HS-5 (cell line): ENCODE measurements around the gene SNX30.

Experiments used
- DNase-seq: peaks from one replicate; pipeline ENCODE4 v3.0.0-alpha.2; 2012; ENCODE audit warnings: low read depth

The SNX30 gene

DNA sequence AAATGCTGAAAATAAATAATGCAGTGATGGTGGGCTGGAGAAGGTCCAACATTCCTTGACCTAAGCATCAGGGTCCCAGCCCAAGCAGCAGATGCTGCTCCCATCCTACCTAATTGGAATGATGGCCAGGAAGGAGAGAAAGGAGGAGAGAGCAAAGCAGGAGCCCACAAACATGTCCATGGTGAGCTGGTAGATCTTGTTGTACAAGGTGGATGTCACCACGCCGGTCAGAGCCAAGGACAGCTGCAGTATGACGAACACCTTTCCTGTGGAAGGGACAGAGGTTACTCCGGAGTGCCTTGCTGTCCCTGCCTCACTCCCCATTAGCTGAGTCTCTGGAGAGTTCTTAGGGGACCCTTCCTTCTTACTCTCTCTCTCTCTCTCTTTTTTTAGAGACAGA is 135.8 kb downstream of the SNX30 start:
- no peak for DNase-seq

DNA sequence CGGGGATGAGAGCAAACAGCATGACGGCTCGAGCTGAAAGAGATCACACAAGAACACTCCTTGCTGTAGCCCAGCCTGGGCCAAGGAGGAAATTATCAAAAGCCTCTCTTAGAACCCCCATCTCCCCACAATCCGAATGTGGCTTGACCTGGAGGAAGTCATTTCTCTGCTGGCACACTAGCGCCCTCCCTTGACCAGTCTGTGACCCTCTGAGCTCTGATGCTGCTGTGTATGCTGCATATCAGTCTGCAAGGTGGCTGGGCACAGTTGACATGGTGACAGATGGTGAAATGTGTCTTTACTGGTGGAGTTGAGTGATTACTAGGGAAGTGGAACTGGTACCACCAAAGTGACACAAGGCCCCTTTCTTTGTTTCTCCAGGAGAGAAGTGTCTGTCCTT is 136.8 kb downstream of the SNX30 start:
- no peak for DNase-seq

DNA sequence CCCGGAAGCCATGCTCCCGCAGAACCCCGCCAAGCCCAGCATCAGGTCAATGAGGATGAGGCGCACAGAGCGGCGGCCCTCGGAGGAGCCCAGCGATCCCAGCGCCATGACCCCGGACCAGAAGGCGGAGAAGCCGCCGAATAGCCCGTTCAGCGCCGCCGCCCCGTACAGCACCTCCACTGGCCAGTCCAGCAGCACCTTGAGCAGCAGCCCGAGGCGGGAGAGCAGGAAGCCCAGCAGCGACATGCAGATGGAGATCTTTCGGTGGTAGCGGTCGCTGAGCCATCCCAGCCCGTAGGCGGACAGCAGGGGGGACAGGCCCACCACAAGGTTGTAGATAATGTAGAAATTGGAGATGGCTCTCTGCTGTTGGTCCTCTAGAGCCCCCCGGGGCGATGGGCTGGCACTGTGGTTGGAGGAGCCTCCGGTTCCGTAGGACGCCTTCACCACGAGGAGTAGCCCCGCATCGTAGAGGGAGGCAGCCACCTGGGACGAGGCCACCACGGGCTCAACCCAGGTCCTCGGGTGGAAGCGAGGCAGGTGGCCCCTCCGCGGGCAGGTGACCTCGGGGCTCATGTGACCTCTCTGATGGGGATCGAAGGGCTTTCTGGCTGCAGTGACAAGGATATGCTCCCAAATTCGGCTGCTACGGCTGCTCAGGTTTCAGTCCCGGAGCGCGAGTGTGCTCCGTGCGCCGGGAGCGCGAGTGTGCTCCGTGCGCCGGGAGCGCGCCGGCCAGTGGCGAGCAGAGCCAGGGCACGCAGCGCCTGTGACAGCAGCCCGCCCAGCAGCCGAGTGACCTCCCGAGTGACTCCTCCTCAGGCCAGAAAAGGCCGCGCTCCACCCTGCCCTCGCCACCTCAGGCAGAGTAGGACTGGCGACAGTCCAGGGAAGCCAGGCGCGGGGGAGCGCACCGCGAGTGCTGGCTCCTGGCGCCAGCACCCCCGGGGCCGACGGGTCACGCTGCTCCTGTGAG is 139.8 kb downstream of the SNX30 start, which contains the start of gene SLC46A2:
Gene SLC46A2, minus strand, starts transcription at position 771 of the 976 bp plus-strand sequence. Its CDS starts 195 bp downstream, at position 576.
- DNase-seq: no peak

DNA sequence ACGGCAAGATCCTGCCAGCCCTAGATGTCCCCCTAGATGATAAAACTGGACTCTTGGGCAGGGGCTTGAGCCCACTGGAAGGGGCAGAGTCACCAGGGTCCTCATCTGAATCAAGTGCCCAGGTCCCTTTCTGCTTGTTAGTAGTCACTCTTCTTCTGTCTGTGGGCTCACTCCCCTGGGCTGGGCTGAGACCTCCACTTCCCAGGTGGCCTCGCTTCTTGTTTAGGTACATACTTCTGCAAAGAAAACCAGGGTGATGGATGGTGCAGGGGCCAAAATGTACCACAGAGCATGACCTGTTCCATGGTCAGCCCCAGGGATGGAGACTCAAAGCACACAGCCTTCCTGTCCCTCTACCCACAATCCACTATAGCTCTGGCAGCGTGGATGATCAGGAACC is 141.0 kb downstream of the SNX30 start:
- DNase-seq: no peak

DNA sequence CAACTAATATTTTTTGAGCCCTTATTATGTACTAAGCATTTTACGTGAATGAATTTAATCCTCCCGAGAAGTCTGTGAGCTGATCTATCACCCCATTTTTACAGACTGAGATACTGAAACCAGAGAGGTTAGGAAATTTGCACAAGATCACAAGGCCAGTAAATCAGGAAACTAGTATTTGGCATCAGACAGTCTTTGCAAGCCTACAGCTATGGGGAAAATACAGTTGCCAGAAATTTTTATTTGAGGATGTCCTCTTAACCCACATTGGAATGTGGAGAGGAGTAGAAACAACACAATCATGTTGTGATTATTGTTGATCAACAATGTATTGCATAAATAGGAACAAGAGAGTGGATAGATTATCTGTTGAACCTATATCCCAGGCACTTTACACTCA is 142.4 kb downstream of the SNX30 start:
- DNase-seq: no peak

DNA sequence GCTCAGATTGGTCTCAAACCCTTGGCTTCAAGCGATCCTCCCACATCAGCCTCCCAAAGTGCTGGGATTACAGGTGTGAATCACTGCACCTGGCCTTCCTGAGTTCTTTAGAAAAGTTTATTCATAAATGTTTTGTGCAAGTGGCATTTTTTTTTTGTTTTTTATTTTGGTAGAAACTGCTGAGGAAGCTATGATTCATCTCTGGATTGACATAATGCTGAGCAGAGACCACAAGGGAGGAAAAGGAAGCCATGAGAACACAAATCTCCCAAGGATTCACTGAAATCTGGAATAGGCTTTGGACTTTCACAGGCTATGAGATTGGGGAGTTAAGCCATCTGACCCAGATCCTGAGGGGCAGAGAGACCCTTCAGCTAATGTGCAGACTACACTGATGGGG is 143.5 kb downstream of the SNX30 start:
- DNase-seq: no peak

DNA sequence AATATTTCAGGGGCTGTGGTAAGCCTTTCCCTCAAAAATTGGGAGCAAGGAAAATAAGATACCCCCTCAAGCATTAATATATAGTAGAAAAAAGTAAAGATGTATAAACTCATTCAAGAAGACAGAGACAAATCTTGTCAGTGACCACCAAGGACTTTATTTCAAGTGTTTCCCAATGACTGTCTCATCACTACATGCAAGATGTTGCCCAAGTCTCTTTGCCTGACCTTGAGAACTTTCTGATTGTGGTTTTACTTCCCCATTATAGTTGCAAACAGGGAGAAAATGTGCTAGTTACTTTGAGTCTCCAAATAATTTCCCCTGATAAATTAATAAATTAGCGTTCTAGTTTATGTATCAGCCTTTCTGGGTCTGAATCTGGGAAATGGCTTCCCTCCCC is 144.1 kb downstream of the SNX30 start:
- DNase-seq: no peak

DNA sequence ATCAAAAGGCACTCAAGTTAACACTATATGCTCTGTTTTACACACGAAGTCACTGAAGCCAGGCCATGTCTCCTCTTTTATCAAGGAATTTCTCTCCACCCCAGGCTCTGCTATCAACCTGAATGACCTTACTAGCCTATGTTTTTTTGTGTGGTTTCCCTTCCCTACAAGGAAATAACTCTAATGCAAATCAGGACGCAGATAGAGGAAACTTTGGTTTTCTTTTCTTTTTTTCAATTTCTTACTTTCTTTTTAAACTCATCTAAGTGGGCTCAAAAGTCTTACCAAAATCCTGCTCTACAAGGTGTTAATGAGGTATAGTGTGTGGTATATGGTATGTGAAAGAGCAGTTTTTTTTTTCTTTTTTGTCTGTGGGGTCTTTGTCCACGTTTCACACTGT is 145.6 kb downstream of the SNX30 start:
- DNase-seq: no peak

DNA sequence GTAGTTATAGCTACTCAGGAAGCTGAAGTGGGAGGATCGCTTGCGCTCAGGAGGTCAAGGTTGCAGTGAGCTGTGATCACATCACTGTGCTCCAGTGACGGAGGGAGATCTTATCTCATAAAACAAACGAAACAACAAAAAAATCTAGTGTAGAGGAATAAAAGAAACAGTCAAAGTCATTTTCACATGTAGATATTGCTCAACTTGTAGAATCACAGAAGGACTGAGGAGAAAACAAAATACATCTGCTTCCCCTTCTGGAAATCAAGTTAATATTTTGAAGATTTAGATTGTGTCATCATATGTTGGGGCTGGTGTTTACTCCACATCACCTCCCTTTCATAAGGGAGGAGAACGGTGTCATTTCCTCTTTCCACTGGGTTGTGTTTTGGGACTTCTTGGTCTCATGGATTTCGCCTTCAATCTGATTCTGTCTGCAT is 148.3 kb downstream of the SNX30 start:
- DNase-seq: no peak

DNA sequence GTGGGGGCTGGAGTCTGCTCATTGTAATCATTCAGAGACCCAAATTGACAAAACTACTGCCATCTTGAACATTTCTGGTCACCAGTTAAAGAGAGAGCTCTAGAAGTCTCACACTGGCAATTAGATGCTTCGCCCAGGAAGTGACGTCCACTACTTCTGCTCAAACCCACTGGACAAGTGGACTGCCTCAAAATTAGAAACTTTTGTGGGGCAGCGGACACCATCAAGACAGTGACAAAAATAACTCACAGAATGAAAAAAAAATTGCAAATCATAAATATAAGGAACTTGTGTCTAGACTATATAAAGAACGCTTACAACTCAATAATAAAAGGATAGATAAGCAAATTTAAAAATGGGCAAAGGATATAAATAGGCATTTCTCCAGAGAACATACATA is 149.9 kb downstream of the SNX30 start:
- no peak for DNase-seq

DNA sequence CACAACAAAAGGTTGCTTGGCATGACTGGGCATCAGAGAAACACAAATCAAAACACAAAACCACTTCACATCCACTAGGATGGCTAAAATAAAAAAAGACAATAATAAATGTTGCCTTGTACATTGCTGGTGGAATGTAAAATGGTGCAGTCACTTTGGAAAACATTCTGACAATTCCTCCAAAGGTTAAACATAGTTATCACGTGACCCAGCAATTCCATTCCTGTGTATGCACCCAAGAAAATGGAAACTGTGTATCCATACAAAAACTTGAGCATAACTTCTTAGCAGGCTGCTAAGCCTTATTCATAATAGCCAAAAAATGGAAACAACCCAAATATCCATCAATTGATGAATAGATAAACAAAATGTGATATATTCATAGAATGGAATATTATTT is 150.3 kb downstream of the SNX30 start:
- no peak for DNase-seq

DNA sequence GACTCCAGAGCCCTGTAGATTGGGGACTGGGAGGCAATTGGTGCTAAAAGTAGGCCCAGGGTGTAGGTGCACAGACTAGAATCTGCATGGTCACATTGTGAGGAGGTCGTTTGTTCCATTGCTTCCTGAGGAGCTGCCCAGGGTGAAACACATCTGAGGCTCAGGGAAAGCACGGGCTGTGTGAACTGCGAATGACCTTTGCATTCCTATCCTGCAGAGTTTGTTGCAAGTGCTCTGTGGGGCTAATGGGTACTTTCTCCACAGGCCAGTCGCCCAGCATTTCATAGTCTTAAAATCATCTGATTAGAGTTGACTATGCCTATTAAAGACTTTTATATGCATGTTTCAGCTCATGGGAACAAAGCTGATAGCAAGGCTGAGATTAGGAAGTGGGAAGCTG is 154.5 kb downstream of the SNX30 start:
- no peak for DNase-seq

DNA sequence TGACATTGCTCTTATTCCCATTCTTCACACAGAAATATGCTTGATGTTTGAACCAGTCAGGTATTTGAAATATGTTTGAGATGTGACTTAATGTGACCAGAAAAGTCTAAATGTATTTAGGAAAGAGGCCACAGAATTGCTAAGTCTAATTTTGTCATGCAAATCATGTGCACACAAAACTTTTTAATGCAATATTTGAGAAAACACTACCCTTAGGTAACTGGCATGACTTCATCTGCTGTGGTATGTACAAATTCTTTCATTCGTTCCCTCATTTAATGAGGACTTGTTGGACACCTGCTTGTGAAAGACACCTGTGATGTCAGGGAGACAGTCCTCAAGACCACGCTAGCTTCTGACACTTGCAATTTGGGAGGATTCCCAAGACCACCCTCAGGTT is 161.2 kb downstream of the SNX30 start:
- DNase-seq: no peak

DNA sequence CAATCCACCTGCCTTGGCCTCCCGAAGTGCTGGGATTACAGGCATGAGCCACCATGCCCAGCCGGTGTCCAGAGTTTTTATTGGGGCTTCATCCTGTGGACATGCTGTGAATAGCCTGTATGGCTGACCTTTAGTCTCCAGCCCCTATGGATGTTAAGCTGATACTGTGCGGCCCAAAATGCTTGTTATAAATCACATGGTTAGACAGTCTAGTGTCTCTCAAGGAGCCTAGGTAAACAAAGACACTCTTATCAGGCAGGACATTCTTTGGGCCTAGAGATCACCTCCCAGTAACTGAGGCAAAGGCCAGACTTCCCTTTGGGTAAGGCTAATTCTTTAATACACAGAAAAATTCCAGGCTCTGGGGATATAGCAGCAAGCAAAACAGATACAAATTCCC is 162.1 kb downstream of the SNX30 start:
- no peak for DNase-seq

DNA sequence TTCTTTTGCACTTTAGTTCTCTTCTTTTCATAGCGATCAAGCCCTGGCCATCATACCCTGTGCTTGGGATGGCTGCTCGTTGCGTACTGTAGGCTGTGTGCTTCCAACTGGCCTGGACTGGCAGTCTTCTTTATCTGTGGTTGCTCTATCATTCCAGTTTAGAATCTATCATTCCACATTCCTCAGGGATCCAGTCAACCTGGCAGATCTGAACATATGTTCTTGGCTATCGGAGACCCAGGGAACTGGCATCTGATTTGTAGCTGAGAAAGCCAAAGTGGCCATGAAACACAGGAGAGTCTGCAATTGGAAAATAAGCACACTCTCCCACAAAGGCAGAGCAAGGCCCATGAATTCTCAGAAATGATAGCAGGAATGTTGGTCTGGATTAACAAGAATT is 162.8 kb downstream of the SNX30 start:
- DNase-seq: no peak

DNA sequence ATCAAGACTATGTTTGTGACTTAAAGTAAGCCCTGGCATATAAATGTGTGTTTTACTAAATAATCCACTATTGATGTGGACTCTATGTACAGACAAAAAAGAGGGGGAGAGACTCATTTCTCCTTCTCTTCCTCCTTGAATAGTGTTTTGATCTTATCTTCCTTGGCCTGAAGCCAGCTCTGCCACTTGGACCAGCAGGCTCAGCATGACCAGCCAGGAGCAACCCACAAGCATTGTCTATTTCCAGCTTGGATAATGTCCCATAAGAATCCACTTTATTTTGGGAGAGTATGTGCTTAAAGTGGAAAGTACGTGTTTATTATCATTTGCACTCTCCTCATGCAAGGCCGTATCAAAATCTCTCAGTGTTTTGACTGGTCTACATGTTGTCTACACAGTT is 164.0 kb downstream of the SNX30 start:
- no peak for DNase-seq

DNA sequence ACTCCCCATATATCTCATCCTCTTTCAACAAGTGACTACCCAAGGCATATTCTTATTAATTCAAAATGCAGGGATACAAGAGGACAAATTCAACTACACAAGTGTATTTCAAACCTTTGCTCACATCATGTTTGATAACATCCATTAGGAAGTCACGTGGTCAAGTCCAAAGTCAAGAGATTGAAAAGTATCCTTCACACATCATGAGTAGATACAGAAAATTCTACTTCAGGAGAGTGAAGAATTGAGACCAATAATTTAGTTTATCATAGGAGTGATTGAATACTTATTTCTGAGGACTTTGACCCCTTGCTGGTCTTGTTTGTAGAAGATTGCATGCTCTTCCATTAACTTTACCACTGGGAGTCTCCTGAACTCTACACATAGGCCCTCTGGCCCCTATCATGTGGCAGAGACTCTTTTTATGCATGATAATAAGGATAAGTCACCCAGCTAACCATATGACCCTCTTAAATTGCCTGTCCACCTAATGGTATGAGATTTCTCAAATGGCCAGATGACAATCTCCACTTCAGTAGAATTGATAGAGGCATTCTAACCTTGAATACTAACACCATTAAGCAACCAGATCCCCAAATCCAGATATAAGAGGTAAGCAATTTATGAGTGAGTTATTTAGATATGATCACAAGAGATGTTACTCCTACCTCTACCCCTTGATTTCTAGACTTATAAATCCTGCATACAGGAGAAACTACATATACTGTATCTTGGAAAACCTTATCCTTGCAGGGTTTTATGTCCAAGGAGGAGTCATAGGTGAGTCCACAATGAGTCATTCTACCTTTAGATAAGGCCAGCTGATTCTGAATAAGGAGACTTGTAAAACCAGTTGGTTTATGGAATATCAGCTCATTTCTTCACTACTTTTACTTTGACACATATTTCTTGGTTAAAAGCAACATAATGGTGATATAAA is 166.8 kb downstream of the SNX30 start:
- DNase-seq: no peak

DNA sequence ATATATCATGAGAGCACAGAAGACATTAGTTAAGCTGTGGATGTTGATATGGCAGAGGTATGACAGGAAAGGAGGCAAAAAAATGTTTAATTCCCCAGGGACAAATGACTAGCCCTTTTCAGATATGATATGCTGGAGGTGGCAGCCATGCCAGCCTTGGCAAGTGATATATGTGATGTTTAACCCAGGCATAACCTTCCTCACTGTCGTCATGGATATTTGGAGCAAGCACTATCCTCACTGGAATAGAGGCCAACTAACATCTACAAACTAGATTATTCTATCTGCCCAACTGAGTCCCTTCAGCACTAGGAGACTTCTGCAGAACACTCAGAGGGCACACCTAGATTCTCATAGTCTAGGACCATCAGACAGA is 167.4 kb downstream of the SNX30 start:
- DNase-seq: no peak

DNA sequence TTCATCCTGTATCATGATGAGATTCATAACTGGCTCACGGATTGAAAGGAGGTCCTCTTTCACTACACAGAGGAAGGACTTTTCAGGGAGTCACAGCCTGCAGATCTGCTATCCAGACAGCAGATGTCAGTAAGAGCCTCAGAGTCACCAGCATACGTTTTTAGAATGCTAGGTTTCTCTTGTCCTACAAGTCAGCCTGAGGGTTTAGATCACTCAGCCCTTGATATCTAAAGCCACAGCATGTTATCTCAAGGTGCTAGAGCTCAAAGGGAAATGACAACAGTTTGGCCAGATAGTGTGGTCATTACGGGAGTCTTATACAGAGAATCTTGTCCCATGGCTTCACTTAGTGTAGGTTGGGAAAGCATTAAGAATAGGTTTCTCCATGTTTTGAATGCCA is 171.0 kb downstream of the SNX30 start:
- DNase-seq: no peak
